KMS-11 (cell line): ENCODE results near the gene GNG7.

ENCODE experiments used
- H2AFZ ChIP-seq: fragments of 200-600 bp; sonication (generic); 2 replicates; pipeline ENCODE4 v1.6.1; 2016; ENCODE audit warnings: antibody characterized with exemption, mixed run types, low read depth
- H3K27ac ChIP-seq: fragments of 200-600 bp; sonication (generic); 2 replicates; pipeline ENCODE4 v1.6.1; 2016; ENCODE audit warnings: mild to moderate bottlenecking, mixed run types
- H3K27me3 ChIP-seq: fragments of 200-600 bp; sonication (generic); 2 replicates; pipeline ENCODE4 v1.6.1; 2017; ENCODE audit warnings: mild to moderate bottlenecking, low read depth, mixed run types, moderate library complexity; ENCODE audit not compliant: insufficient read depth
- H3K36me3 ChIP-seq: fragments of 200-600 bp; sonication (generic); 2 replicates; pipeline ENCODE4 v1.6.1; 2017; ENCODE audit warnings: mild to moderate bottlenecking, mixed run types; ENCODE audit not compliant: insufficient read depth
- H3K4me1 ChIP-seq: fragments of 200-600 bp; sonication (generic); 2 replicates; pipeline ENCODE4 v1.6.1; 2016; ENCODE audit warnings: mild to moderate bottlenecking, low read depth, mixed run types; ENCODE audit not compliant: poor library complexity, severe bottlenecking
- H3K4me2 ChIP-seq: fragments of 200-600 bp; sonication (generic); 2 replicates; pipeline ENCODE4 v1.7.0; 2016; ENCODE audit warnings: mild to moderate bottlenecking, mixed run types
- H3K4me3 ChIP-seq: fragments of 200-600 bp; sonication (generic); IDR thresholded peaks from 2 replicates; pipeline ENCODE4 v1.6.1; 2017; ENCODE audit warnings: low read depth, low read length, mixed read lengths; ENCODE audit not compliant: insufficient read depth
- H3K79me2 ChIP-seq: fragments of 200-600 bp; sonication (generic); 2 replicates; pipeline ENCODE4 v1.6.1; 2016; ENCODE audit warnings: low read depth, mixed run types; ENCODE audit not compliant: insufficient read depth
- H3K9ac ChIP-seq: fragments of 200-600 bp; sonication (generic); 2 replicates; pipeline ENCODE4 v1.6.1; 2016; ENCODE audit warnings: mild to moderate bottlenecking, mixed run types
- H4K20me1 ChIP-seq: fragments of 200-600 bp; sonication (generic); 2 replicates; pipeline ENCODE4 v1.6.1; 2016; ENCODE audit warnings: mild to moderate bottlenecking, mixed run types; ENCODE audit not compliant: insufficient read depth
- CTCF ChIP-seq: fragments of 200-600 bp; sonication (generic); conservative IDR thresholded peaks from 2 replicates; pipeline ENCODE4 v1.6.1; 2017; ENCODE audit warnings: low read depth, mild to moderate bottlenecking, antibody characterized with exemption, low read length, moderate library complexity, mixed read lengths

The GNG7 gene

DNA sequence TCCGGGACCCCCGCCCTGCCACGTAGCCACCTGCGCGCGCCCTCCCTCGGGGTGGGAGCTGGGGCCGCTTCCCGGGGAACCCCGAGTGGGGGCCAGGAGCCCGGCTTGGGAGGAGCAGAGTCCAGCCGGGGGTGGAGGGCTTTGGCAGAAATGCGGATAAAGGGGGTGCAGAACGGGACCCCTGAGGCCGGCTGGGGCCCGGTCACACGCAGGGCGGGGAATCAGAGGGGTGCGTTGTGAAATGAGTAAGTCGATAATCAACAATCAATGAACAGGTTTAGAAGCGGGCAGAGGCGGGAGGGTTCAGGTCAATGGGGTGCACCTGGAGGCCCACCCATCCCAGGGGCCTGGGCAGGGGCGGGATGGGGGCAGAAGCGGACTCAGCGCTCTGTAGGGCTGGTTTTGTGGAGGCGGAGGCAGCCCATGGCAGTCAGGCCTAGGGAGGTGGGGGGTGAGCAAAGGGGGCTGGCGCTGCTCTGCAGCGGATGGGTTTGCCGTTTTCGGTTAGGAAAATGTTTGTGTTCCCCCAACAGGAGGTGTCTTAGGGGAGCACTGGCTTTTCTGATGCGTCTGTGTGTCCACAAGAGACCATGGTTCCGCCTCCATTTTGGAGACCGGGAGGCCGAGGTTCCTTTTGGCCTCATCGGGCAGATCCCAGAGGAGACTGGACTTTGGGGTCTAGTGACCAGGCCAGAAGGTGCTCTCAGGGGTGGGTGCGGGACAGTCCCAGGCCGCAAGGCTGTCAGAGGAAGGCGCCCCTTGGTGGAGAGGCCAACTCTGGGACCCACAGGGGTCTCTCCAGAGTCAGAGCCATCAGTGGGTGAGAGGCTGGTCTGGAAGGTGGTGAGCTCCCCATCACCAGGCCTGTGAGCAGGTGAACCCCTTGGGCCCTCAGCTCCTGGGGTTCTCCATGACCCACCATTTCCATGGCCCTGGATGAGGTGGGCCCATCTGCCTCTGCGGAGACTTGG is 19.4 kb upstream of the GNG7 start:
- no peaks in the 10 kb centered on the region for H3K36me3 ChIP-seq
- H3K79me2 ChIP-seq: no peaks in the 10 kb centered on the region
- no peaks in the 10 kb centered on the region for H4K20me1 ChIP-seq
- no peak overlapping the region for H3K9ac ChIP-seq
- H2AFZ ChIP-seq: peak overlapping the region; percentile 38
- peaks cover 28% of the 10 kb centered on the region for H3K27me3 ChIP-seq
- H3K4me2 ChIP-seq: peak overlapping the region; percentile 25; the same call in 1 of the 2 replicates
- H3K4me1 ChIP-seq: no peaks in the 10 kb centered on the region
- H3K4me3 ChIP-seq: no peak overlapping the region
- no peak for TF ChIP-seq CTCF
- H3K27ac ChIP-seq: no peak overlapping the region

GRCh38 chr19:2720777-2721569 is 18.5 kb upstream of the GNG7 start, which contains the start of gene DIRAS1:
Gene DIRAS1 (minus strand): TSS chr19:2721372. CDS start chr19:2717806, 3,566 bp downstream.
- peak within 1 kb of the TSS; percentile 38 for H2AFZ ChIP-seq
- H3K27ac ChIP-seq: no peak within 1 kb of the TSS
- H3K4me3 ChIP-seq: no peak within 1 kb of the TSS
- no peaks in the 10 kb centered on the region for H3K4me1 ChIP-seq
- no peaks in the 10 kb centered on the region for H3K36me3 ChIP-seq
- TF ChIP-seq CTCF: no peak
- no peaks in the 10 kb centered on the region for H3K79me2 ChIP-seq
- peaks cover 28% of the 10 kb centered on the region for H3K27me3 ChIP-seq
- no peak within 1 kb of the TSS for H3K9ac ChIP-seq
- H4K20me1 ChIP-seq: no peaks in the 10 kb centered on the region
- H3K4me2 ChIP-seq: peak within 1 kb of the TSS; percentile 25; the same call in 1 of the 2 replicates

DNA sequence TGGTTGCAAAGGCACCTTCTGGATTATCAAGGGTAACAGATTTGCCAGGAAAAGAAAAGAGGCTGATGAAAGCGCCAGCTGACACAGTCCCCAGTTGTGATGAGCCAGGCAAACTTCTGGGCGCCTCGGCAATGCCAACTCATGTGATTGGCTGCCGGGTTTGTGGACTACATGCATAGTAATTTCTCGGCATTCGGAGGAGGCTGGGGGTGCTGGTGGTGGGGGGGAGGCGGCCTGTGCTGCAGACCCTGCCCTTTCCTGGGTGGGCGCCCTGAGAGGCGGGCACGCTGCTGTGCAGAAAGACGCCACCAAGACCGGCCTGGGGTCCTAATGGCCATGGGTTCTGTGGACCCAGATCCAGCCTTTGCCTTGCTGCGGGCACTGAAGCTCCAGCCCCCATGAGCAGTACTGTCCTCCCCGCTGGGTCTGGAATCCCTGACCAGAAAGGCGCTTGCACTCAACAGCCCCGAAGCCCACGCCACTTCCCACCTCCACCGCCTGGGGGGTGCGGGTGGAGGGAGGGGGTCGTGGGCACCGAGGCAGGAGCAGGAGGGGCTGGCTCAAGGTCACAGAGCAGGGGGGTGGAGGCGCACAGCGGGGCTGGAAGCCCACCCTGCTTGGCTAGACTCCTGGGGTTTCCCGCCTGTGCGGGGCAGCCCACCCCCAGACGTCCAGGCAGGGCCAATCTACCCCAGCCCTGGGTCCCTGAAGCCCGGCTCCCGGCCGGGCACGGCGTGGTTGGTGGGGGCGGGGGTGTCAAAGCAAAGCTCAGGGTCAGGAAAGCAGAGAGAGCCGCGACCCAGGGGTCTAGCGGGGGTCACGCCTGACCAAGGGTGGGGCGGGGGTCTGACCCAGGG is 17.7 kb upstream of the GNG7 start:
- Histone ChIP-seq H3K36me3 (no peaks in the 10 kb centered on the region), H3K4me3 (no peak overlapping the region), H3K4me2 (no peak overlapping the region)

More for the DNA sequence above, 17.7 kb upstream of the GNG7 start:
- Histone ChIP-seq H4K20me1 (no peaks in the 10 kb centered on the region), H3K4me1 (no peaks in the 10 kb centered on the region), H3K27me3 (peaks cover 23% of the 10 kb centered on the region), H3K27ac (no peak overlapping the region), H3K79me2 (no peaks in the 10 kb centered on the region), H3K9ac (no peak overlapping the region), H2AFZ (no peak overlapping the region)
- TF ChIP-seq CTCF: no peak
